Activated CD4-positive, CD25-positive, alpha-beta regulatory T cell treated with anti-CD3 and anti-CD28 coated beads, Interleukin-2, amount 50 U/mL, for 24 hours (primary cell): ENCODE results near the gene ERCC6.

Experiments used
- ATAC-seq, 2 donors: fragments of 150-1000 bp; cut with Tn5 transposase; one replicate each; pipeline ENCODE4 v1.10.0; 2021; ENCODE audit warnings: mild to moderate bottlenecking in 1 of 2, moderate library complexity in 1 of 2

ERCC6 gene

DNA sequence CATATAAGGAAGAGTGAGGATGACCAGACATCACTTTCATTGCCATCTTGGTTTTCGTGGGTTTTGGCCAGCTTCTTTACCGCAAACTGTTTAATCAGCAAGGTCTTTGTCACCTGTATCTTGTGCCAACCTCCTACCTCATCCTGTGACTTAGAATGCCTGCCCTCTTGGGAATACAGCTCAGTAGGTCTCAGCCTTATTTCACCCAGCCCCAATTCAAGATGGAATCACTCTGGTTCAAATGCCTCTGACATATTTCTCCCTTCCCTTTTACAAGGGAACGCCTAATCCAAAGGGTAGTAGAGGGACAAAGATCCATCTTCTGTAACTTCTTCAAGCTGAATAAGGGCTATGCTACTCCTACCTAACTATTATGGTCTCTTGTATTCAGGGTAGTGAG lies 4.7 kb upstream of the ERCC6 start:
- ATAC-seq: no peak

DNA sequence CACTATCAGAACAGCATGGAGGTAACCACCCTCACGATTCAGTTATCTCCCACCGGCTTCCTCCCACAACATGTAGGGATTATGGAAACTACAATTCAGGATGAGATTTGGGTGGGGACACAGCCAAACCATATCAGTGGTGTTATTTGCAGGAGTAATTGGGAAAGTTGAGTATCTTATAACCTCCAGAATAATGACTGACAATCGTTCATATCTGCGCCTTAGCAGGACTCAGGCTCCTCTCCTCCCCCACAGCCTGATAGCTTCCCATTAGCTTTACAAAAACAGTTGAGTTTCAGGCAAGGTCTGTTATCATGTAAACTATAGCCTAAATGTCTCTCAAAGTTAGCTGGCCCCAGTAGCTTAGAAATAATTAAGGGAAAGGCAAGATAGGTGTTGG lies 3.4 kb upstream of the ERCC6 start:
- no peak for ATAC-seq

DNA sequence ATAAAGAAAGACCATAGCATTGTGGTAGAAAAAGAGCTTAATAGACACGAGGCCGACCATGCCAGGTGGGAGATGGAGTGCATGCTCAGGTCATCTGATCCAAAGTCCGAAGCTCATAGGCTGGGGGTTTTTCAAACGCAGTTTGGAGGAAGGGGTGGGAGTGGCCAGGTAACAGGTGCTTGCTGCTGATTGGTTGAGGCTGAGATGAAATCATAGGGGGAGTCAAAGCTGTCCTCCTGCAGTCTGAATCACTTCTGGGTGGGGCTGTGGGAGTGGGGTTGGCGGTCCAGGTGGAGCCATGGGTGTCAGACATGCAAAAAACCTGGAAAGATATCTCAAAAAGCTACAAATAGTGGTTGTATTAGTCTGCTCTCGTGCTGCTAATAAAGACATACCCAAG lies 2.8 kb upstream of the ERCC6 start:
- ATAC-seq: no peak

DNA sequence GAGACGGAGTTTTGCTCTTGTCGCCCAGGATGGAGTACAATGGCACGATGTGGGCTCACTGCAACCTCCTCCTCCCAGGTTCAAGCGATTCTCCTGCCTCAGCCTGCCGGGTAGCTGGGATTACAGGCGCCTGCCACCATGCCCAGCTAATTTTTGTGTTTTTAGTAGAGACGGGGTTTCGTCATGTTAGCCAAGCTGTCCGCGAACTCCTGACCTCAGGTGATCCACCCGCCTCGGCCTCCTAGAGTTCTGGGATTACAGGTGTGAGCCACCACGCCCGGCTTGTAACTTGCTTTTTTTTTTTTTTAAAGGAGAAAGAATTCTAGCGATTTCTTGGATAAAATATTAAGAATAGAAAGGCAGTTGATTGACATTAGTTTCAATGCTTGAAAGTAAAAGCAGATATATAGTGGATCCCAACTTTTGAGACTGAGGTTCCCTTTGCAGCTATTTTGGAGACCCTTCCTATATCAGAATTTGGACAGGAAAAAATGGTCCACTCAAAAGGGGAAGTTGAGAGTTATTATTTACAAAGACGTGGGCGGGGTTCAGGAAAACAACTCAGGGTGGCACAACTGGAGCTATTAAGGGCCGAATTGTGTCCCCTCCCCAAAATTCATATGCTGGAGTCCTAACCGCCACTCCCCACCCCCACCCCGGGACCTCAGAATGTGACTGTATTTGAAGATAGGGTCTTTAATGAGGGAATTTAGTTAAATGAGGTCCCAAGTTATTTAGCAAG lies 1.3 kb upstream of the ERCC6 start:
- ATAC-seq: no peak

DNA sequence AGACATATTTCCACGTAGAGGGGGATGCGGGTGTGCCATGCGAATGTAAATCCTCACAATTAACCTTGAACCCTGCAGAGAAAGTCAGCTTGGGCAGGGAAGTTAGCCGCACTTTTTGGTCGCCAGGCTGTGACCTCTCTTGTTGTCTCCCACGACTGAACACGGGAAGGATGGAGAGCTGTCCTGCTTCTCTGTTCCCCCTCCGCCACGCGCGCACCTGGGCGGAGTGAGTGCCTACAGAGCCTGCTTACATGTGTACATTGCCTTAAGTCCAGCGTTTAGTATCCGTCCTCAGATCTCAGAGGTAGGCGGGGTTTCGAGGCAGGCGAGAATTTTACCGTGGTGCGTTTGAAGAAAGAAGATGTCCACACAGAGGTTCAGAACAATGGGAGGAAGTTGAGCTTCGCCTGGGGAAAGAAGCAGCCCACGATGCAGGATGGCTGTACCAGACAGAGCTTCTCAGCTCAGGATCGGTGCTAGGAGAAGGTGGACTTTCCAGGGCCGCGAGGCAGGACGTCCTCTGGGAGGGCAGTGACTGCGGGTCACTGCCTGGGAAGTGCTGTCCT lies 482 bp upstream of the ERCC6 start:
- peak; percentile 4 to 6 for ATAC-seq

DNA sequence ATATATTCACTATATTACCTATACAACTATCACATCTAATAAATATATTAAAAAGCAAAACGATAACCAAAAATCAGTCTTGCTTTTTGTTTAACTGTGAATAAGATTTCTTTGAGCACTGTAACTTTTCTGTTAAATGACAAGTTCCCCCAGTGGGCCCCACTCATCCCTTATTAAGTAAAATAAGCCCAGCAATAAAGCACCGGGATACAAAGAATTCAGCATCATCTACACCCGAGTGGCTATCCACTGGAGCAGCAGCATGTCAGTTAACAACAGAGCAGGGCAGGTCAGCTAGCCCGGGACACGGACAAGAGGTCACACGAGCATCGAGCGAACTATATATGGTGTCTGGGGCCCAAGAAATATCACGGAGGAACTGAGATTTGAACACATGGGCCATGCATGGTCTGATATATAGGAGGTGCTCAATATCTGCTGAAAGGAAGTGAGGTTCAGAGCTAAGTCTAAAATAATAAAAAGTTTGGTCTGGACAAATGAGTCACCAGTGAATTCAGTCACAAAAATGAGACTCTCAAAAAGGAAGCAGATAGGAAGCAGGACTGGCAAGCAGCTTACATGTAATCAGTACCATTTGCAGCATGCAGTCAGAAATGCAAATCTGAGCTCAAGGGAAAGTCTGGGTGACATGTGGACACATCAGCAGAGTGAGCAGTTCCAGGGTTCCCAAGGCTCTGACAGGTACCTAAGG lies 4.1 kb downstream of the ERCC6 start:
- ATAC-seq: peak; percentile 8

DNA sequence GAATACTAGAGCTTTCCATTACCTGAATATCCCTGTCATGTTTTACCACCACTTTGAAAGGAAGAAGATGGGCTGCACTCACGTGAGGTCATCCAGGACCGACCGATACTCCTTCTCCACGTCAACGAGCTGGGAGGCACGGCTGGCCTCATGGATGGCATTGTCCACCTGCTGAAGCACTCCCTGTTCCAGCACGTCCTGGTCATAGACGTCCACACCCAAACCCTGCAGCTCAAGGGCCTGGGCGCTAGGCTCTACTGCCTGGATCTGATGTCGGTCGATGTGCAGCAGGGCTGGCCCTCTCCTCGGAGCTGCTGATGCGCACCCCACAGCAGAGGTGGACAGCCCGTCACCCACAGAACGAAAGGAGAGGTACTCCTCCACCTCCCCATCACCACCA lies 6.5 kb downstream of the ERCC6 start:
- no peak for ATAC-seq

DNA sequence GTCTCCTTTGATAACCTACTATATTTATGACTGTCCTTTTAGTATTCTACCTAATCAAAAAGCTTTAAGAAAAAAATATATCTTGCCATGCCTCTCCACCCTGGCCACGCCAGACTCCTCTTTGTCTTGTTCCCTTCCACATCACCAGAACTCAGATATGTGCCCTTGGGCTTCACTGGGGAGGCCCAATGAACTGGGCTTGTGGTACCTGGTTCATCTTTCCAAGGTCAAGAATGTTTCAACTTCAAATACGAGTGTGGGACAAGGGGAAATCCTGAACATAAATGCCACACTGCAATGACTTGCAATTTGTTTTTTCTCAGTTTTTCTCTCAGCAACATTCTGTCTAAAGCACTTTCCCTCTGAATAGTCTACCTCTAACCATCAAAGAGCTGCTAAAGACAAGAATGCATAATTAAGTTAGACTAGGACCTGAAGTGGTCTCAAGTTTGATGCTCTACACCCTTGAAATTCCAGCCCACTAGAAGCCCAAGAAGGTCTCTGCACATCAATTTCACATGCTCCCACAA lies 9.9 kb downstream of the ERCC6 start:
- ATAC-seq: no peak

DNA sequence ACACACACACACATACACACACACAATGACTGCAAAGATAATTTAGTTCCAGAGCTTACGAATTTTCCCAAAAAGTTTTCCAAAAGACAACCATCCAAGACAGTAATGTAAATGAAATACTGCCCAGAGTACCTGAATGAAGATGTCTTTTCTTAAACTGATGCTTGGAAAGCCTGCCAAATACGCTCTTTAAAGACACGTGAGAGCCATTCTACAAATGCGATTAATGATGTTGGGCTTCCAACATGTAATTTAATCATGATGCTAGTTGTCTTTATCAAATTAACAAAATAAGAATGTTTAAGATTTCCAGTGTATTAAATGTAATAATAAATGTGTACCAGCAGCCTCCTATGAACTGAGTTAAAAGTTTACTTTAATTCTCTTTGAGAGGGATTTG lies 11.1 kb downstream of the ERCC6 start:
- no peak for ATAC-seq

DNA sequence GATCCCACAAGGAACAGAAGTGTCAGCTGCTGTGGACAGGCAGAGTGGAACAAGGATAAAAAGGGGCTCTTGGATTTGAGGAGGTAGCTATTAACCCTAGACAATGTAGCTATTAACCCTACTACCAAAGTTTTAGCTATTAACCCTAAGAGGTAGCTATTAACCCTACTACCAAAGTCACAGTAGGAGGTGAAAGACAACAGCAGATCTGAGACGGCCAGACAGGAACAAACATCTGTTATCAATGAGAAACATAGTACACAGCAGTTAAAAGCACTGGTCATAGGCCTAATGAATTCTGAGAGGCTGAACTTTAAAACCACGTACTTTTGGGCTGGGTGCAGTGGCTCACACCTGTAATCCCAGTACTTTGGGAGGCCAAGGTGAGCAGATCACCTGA lies 11.9 kb downstream of the ERCC6 start:
- no peak for ATAC-seq

DNA sequence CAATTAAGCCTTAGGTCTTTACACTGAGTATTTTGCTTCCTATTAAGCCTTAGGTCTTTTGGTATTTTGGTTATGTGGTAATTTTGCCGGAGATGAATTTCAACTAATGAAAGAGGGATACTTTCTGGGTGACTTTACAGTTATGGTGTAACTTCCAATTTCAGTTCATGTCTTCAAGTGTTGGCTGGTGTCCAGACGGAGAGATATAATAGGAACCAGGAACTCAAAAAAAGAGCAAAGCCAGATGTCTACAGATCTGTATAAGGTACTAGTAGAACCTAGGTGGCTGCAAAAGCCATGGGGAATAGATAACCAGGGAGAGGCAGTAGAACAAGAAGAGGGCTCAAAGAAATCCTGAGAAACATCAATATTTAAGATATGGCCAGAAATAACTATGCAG lies 12.3 kb downstream of the ERCC6 start:
- ATAC-seq: no peak

DNA sequence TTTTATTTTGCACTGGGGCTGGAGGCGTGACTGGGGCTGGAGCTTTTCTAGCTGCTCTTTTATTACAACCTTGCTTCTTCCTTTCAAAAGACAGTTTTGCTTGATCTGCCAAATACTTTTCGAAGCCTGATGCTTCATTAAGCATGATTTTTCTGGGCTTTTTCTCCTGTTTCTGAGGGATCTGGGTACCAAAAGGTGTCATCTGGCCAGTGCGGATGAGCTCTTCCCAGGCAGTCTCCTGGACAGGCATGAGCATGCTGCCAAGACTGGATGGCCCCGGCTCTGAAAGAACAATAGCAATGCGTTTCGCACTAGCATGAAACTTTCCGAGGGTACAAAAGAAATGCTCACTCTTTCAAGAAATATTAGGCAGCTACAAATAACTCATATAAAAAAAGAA lies 14.4 kb downstream of the ERCC6 start:
- no peak for ATAC-seq

DNA sequence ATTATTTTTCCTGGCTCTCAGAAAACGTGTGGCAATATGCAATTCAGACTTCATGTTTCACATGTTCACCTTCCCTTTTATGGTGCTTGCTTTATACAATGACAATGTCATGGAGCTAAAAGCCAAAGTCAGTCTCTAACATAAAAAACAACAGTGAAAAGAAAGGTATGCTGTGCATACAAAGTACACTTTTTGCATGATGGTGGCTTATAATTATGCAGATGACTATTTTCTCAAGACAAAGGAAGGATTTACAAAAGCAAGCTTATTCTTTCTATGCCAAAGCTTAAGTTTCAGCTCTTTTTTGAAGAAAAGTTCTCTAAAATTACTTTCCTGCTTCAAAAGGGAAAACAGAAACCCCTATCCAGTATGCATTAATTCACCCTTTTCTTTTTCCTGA lies 15.6 kb downstream of the ERCC6 start:
- no peak for ATAC-seq

DNA sequence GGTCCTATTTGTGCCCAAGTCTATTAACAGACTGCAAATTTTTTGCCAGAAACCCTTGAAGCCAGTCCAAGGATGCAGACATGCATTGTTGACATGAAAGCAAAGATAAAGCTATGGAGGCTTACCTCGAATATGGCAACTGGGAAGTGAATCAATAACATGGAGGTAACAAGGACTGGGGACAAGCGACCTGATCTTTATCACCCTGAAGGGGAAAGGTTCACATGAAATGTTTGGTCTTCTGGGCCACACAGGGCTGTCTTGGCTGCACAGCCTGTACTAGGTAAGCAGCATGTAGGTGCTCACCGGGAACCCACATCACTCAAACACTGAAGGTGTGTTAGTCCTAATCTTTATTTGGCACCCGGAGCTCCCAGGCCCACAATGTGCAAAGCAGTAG lies 17.9 kb downstream of the ERCC6 start:
- ATAC-seq: no peak

DNA sequence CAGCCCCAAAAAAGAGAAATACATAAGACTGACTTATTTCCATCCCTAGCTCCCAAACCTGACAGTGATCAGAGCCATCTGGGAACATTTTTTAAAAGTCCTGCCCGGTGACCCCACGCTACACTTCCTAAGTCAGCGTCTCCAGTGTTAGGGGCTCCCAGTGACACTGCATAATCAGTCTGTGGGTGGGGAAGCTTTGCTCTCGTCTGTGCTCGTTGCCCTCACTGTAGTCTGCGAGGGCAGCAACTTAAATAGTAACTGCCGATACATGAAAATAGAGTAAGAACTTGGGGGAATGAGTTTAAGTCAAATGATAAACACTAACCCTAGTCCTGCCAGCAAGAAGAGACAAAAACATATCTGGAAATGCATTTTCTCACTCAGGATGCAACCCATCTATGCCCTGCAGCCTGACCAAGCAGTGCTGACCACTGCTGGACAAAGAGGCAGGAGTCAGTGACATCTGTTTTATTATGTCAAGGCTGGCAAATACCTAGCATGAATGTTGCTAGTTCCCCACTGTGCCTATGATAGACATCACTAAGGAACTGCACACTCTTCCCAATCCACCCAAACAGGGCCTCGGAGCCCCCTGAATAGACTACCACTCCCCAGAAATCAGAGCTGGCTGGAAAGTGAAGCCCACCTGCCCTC lies 18.7 kb downstream of the ERCC6 start:
- ATAC-seq: no peak

DNA sequence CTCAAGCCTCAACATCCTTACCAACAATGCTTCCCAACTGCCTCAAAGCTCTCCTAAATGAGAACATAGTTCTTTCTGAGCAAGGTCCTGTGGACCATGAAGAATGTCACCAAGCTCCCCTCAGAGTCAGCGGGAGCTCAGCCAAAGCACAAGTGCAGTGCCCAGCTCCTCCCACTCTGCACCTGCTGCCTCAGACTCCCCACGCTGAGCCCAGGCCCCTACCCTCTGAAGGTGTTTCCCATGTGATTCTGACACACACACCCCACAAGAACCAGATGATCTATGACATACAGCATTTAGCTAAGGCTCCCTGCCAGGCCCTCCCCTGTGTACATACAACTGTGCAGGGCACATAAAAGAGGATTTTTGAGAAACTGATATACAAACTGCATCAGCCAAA lies 19.2 kb downstream of the ERCC6 start:
- no peak for ATAC-seq

DNA sequence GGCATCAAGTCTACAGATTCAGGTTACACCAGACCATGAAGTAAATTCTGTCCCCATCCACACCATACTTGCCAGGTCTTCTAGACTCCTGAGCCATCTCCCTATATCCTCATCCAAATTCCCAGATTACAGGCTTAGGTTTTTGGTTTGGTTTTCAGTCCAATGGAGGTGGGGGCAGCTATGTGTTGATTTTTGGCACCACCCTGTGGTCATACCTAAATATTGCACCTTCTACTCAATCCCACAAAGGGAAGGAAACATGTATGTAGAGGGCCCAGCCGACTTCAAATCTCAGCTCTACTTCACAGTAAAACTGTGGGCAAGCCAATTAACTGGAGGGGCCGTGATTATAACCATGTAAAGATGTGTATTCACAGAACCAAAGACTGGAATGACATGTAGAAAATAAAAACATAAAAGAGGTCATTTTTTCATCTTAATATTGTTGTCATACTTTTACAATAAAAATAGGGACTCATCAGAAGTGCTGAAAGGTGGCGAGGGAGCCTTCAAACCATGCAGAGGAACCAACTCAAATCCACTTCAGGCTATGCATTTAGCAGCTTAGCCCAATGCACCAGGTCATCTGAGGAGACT lies 19.8 kb downstream of the ERCC6 start:
- peak in 1 of 2 donors; percentile 35 for ATAC-seq

DNA sequence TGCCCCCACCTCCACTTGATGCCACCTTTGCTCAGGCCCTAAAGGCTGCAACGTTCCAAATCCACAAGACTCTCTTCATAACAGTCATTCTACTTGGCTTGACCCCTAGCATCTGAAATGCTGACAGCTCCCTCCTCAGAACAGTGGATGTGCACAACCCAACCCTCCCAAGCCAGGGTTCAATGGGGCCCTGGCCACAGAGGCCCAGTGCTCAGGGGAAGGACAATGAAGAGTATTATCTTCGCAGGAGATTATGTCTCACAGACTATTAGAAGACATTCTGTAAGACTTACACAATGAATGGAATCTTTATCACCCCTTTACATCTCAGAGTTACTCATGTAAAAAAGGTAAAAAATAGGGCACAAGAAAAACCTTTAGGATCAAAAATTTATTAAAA lies 20.4 kb downstream of the ERCC6 start:
- no peak for ATAC-seq

DNA sequence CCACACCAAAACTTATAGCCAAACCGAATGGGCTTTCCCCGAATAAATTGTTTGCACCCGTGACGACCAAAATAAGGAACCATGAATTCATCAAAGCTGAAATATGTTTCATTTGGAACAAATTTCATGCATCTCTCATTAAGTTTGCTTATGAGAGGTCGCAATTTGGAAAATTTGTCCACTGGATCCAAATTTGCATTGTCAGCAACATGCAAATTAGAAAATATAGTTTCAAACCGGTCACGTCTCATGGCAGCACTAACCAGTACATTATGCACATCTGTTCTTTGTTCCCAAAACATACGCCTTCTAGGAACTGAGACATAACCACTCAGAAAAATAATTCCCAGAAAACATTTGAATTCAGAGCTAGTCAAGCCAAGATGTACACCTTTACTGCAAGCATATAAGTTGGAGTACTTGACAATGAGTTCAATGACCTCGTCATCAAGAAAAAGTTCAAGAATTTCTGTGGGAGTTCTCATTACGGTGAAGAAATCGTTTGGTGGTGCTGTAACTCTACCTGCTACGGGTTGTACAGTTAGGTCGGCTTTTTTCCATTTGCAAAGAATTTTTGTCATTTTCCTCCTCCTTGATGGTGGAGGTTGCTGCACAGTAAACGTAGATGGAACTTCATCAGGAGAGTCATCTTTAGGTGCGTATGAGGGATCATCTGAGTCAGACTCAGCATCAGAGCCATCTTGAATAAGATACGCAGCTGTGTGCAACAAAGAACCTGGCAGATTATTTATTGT lies 22.5 kb downstream of the ERCC6 start:
- no peak for ATAC-seq

DNA sequence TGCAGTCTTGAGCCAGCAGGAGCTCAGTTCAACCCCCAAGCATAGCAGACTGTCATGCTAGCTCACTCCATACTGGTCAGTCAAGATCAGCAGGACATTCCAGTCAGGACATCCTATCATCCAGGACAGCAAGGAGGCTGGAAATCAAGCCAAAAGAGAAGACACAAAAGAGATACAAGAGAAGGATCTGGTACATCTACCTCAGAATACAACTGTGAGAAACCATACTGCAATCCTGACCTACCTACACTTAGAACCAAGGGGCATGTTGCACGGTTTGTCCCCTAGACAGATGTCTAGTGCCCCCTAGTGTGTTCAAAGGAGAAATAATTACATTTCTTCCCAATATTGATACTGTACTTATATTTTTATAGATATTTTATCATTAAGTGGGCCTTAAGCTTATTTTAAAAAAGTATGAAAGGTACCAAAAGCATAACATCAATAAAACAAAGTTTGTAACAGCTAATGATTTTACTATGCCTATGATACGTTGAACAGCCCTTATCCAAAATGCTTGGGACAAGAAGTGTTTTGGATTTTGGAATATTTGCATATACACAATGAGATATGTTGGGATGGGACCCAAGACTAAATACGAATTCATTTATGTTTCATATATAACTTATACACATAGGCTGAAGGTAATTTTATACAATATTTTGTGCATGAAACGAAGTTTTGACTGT lies 26.7 kb downstream of the ERCC6 start:
- no peak for ATAC-seq

DNA sequence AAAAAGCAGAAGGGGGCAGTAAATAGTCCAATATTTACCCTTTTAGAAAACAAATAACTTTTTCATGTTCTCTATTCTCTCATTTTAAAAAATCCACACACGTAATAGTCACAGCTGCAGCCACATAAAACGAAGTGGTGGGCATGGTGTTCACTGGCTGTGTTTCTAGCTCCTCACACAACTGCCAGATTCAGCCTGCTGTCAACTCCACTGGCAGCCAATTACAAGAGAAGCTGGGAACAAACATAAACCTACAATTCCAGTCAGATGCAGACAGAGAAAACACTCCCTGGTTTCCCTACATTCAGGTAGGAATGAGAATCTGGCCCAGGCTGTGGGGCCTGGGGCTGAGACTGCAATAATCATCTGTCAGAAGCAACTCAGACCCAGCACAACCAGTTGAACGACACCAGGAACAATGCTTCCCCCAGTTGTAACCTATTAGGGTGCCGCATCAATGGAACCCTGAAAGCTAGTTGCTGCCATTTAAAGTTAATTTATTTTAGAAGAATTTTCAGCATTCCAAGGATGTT lies 29.1 kb downstream of the ERCC6 start:
- ATAC-seq: no peak
